Measurements from ENCODE around the gene WWP2. TPM values are rescaled to one million over a fixed set of nuclear protein-coding genes. Genes with fewer than 3 reads are reported as not detected.
"Not testable (repeated sequence)": the region's sequence is repeated elsewhere in the genome, so short reads cannot be mapped to it uniquely, and the experiment has no call there.

Gene WWP2
- total and polyA plus RNA-seq, 4 donors: 59.0 to 144 (median 138) TPM

DNA sequence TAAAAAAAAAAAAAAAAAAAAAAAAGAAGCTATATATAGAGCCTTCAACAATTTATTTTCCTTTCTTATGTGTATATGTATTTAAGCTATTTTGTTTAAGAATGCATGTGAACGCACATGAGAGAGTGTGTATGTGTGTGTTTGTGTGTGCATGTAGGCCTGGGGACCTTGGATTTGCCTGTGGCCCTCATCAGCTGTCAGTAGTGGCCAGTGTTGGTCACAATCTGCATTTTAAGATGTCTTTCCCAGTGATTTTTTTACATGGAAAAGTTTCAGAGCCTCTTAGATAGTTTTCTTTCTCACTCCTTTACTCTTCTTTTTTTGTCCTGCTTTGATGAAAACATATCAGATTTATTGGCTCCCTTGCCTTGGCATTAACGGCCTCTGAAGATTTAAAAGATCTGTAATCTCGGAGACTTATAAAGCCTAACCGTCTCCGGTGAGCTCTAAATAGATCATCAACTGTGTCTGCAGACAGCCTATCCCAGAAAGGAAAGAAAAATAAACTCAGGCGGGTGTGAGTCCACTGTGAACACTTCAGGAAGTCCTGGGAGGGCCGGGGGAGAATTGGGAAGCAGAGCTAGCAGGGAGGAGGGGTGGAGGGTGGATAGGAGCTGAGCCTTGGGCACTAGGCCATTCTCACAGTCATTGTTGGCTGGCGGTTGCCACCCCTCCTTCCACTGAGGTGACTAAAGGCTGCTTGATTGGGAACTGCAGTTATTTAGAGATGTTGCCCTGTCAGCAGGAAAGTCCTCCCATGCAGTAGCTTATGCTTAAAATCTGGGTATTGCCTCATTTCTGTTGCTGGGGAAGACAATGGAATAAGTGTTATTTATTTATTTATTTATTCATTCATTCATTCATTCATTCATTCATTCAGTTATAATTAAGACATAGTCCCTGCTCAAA, 86.8 kb downstream of the WWP2 start:
- WGBS, 2 donors: 2 to 4% methylated on average over 8 of the region's 8 CpGs
- Histone ChIP-seq H3K4me1 (ENCODE audit: control insufficient read depth in 1 of 2, insufficient read depth in 2 of 2, low read length in 2 of 2) (peaks cover 0 to 2% of the 10 kb centered on the region in 2 donors), H3K27me3 (ENCODE audit: control insufficient read depth in 1 of 2, insufficient read depth in 2 of 2, low read length in 1 of 2) (no peaks in the 10 kb centered on the region), H3K4me3 (ENCODE audit: low read length in 2 of 2) (peak overlapping the region in 1 of 2 donors; percentile 32), H3K27ac (ENCODE audit: low read depth in 1 of 2, low read length in 2 of 2) (peak overlapping the region; percentile 68 to 72), H3K36me3 (ENCODE audit: control insufficient read depth in 1 of 2, insufficient read depth in 2 of 2, low read length in 1 of 2) (peaks cover 0 to 2% of the 10 kb centered on the region in 2 donors), H3K9me3 (ENCODE audit: control insufficient read depth, low read length) (no peaks in the 10 kb centered on the region)
- ATAC-seq (ENCODE audit: low FRiP score) (peak; percentile 96), DNase-seq (peak; percentile 95)
- intact Hi-C loops (cut with DNase I): loop anchor here in 1 of 2 donors (5.0 kb wide), 1 partner anchor 78 kb away; no protein-coding TSS in a partner anchor

DNA sequence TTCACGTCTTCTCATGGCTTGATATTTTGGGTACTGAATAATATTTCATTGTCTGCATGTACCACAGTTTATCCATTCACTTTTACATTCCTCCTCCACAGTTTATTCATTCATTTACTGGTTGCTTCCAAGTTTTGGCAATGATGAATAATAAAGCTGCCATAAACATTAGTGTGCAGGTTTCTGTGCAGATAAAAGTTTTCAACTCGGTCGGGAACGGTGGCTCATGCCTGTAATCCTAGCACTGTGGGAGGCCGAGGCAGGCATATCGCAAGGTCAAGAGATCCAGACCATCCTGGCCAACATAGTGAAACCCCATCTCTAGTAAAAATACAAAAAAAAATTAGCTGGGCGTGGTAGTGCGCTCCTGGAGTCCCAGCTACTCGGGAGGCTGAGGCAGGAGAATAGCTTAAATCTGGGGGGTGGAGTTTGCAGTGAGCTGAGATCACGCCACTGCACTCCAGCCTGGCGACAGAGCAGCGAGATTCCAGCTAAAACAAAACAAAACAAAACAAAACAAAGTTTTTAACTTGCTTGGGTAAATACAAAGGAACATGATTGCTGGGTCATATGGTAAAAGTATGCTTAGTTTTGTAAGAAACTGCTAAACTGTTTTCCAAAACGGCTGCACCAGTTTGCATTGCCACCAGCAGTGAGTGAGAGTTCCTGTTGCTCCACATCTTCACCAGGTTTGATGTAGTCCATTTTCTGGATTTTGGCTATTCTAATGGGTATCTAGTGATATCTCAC, 89.5 kb downstream of the WWP2 start:
- H3K4me3 ChIP-seq (ENCODE audit: low read length in 2 of 2): no peak overlapping the region
- ATAC-seq (ENCODE audit: low FRiP score): no peak
- WGBS, 2 donors: 20 to 30% methylated on average over 13 of the region's 13 CpGs
- H3K27me3 ChIP-seq (ENCODE audit: control insufficient read depth in 1 of 2, insufficient read depth in 2 of 2, low read length in 1 of 2): no peaks in the 10 kb centered on the region
- intact Hi-C loops (cut with DNase I): no loop called here
- peak overlapping the region in 1 of 2 donors; percentile 33 for H3K27ac ChIP-seq (ENCODE audit: low read depth in 1 of 2, low read length in 2 of 2)
- H3K4me1 ChIP-seq (ENCODE audit: control insufficient read depth in 1 of 2, insufficient read depth in 2 of 2, low read length in 2 of 2): peaks cover 0 to 2% of the 10 kb centered on the region in 2 donors
- no peaks in the 10 kb centered on the region for H3K36me3 ChIP-seq (ENCODE audit: control insufficient read depth in 1 of 2, insufficient read depth in 2 of 2, low read length in 1 of 2)
- no peaks in the 10 kb centered on the region for H3K9me3 ChIP-seq (ENCODE audit: control insufficient read depth, low read length)
- DNase-seq: no peak

DNA sequence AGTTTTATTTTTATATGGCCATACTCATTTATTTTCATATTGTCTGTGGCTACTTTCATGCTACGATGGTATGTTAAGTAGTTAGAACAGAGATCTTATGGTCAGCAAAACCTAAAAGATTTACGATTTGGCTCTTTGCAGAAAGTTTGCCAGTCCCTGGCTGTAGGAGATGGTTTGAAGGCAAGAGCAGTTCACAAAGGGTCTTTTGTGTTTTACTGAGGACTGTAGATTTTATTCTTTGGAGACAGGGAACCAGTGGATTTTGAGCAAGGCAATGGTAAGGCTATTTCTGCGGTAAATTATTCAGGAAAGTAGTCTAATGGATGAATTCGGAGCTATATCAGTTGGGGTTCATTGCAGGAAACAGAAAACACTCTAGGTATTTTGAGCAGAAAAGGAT, 90.7 kb downstream of the WWP2 start:
- H3K9me3 ChIP-seq (ENCODE audit: control insufficient read depth, low read length): no peaks in the 10 kb centered on the region
- DNase-seq: no peak
- no peaks in the 10 kb centered on the region for H3K27me3 ChIP-seq (ENCODE audit: control insufficient read depth in 1 of 2, insufficient read depth in 2 of 2, low read length in 1 of 2)
- 65% methylated on average over 4 of the region's 4 CpGs for WGBS, 2 donors
- H3K27ac ChIP-seq (ENCODE audit: low read depth in 1 of 2, low read length in 2 of 2): no peak overlapping the region
- H3K36me3 ChIP-seq (ENCODE audit: control insufficient read depth in 1 of 2, insufficient read depth in 2 of 2, low read length in 1 of 2): no peaks in the 10 kb centered on the region
- no peak overlapping the region for H3K4me3 ChIP-seq (ENCODE audit: low read length in 2 of 2)
- H3K4me1 ChIP-seq (ENCODE audit: control insufficient read depth in 1 of 2, insufficient read depth in 2 of 2, low read length in 2 of 2): peaks cover 0 to 2% of the 10 kb centered on the region in 2 donors
- intact Hi-C loops (cut with DNase I): no loop called here
- no peak for ATAC-seq (ENCODE audit: low FRiP score)

DNA sequence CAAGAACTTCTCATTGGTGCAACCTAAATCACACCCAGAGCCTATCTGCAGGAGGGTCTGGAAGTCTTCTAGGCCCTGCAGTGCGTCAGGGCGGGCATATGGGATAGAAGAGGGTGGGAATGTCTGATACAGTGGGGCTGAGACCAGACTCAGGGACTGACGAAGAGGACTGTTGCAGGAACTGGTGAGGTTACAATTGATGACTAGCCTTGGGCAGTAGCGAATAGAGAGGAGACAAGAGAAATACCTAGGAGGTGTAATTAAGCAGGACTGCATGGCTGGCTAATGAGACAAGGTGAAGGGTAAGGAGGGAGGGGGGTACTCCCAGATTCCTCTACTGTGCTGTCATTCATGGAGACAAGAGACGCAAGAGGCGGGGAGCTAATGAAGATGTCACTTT, 91.3 kb downstream of the WWP2 start:
- no peaks in the 10 kb centered on the region for H3K36me3 ChIP-seq (ENCODE audit: control insufficient read depth in 1 of 2, insufficient read depth in 2 of 2, low read length in 1 of 2)
- H3K9me3 ChIP-seq (ENCODE audit: control insufficient read depth, low read length): no peaks in the 10 kb centered on the region
- H3K4me1 ChIP-seq (ENCODE audit: control insufficient read depth in 1 of 2, insufficient read depth in 2 of 2, low read length in 2 of 2): peaks cover 0 to 2% of the 10 kb centered on the region in 2 donors
- intact Hi-C loops (cut with DNase I): no loop called here
- no peak overlapping the region for H3K4me3 ChIP-seq (ENCODE audit: low read length in 2 of 2)
- H3K27ac ChIP-seq (ENCODE audit: low read depth in 1 of 2, low read length in 2 of 2): no peak overlapping the region
- WGBS, 2 donors: 97% methylated on average over 6 of the region's 6 CpGs
- DNase-seq: no peak
- no peaks in the 10 kb centered on the region for H3K27me3 ChIP-seq (ENCODE audit: control insufficient read depth in 1 of 2, insufficient read depth in 2 of 2, low read length in 1 of 2)
- ATAC-seq (ENCODE audit: low FRiP score): no peak

DNA sequence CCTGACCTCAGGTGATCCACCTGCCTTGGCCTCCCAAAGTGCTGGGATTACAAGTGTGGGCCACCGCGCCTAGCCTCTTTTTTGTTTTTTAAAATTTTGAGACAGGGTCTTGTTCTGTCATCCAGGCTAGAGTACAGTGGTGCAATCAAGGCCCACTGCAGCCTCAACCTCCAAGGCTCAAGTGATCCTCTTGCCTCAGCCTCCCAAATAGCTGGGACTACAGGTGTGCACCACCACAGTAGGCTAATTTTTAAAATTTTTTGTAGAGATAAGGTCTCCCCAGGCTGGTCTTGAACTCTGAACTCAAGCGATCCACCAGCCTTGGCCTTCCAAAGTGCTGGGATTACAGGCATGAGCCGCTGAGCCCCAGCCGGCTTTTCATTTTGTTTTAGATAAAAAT, 92.6 kb downstream of the WWP2 start:
- ATAC-seq (ENCODE audit: low FRiP score); H3K9me3 ChIP-seq (ENCODE audit: control insufficient read depth, low read length); H3K36me3 ChIP-seq (ENCODE audit: control insufficient read depth in 1 of 2, insufficient read depth in 2 of 2, low read length in 1 of 2); intact Hi-C loops (cut with DNase I); H3K27ac ChIP-seq (ENCODE audit: low read depth in 1 of 2, low read length in 2 of 2); H3K4me1 ChIP-seq (ENCODE audit: control insufficient read depth in 1 of 2, insufficient read depth in 2 of 2, low read length in 2 of 2); H3K4me3 ChIP-seq (ENCODE audit: low read length in 2 of 2); DNase-seq; H3K27me3 ChIP-seq (ENCODE audit: control insufficient read depth in 1 of 2, insufficient read depth in 2 of 2, low read length in 1 of 2): not testable (repeated sequence)
- WGBS, 2 donors: 53 to 55% methylated on average over 5 of the region's 5 CpGs

DNA sequence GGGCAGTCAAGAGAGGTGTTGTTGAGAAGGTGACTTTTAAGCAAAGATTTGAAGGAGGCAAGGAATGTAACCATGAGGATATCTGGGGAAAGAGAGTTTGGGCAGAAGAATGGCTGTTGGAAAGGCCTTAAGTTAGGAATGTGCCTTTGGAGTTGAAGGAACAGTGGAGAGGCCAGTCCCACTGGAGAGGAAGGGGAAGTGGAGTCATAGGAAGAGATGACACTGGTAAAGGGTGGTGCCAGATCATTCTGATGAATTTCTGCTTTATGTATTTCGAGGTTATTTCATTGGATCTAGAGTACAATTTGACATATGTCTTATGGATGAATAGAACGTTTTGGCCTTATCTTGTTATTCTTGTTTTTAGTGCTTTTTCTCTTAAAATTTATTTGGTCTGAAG, 93.5 kb downstream of the WWP2 start:
- no peaks in the 10 kb centered on the region for H3K36me3 ChIP-seq (ENCODE audit: control insufficient read depth in 1 of 2, insufficient read depth in 2 of 2, low read length in 1 of 2)
- peaks cover 4 to 5% of the 10 kb centered on the region in 2 donors for H3K4me1 ChIP-seq (ENCODE audit: control insufficient read depth in 1 of 2, insufficient read depth in 2 of 2, low read length in 2 of 2)
- 26 to 42% methylated on average over 2 of the region's 2 CpGs for WGBS, 2 donors
- no peak overlapping the region for H3K4me3 ChIP-seq (ENCODE audit: low read length in 2 of 2)
- H3K9me3 ChIP-seq (ENCODE audit: control insufficient read depth, low read length): no peaks in the 10 kb centered on the region
- intact Hi-C loops (cut with DNase I): no loop called here
- ATAC-seq (ENCODE audit: low FRiP score) (no peak), DNase-seq (no peak)
- H3K27me3 ChIP-seq (ENCODE audit: control insufficient read depth in 1 of 2, insufficient read depth in 2 of 2, low read length in 1 of 2): no peaks in the 10 kb centered on the region
- peak overlapping the region; percentile 51 to 83 for H3K27ac ChIP-seq (ENCODE audit: low read depth in 1 of 2, low read length in 2 of 2)

- Histone ChIP-seq H3K4me3 (ENCODE audit: low read length in 2 of 2) (no peak overlapping the region), H3K4me1 (ENCODE audit: control insufficient read depth in 1 of 2, insufficient read depth in 2 of 2, low read length in 2 of 2) (peaks cover 6 to 10% of the 10 kb centered on the region in 2 donors), H3K36me3 (ENCODE audit: control insufficient read depth in 1 of 2, insufficient read depth in 2 of 2, low read length in 1 of 2) (no peaks in the 10 kb centered on the region), H3K27me3 (ENCODE audit: control insufficient read depth in 1 of 2, insufficient read depth in 2 of 2, low read length in 1 of 2) (no peaks in the 10 kb centered on the region), H3K27ac (ENCODE audit: low read depth in 1 of 2, low read length in 2 of 2) (peak overlapping the region in 1 of 2 donors; percentile 53), H3K9me3 (ENCODE audit: control insufficient read depth, low read length) (no peaks in the 10 kb centered on the region)
- ATAC-seq (ENCODE audit: low FRiP score): no peak
- DNase-seq: no peak
- intact Hi-C loops (cut with DNase I): no loop called here
- WGBS, 2 donors: 79 to 82% methylated on average over 13 of the region's 13 CpGs
Measured at GRCh38 chr16:69858191-69859104, 96.3 kb downstream of the WWP2 start.

All from aorta (tissue), 5 donors.